Measurements from ENCODE around the gene CNTN5.
"Not testable (repeated sequence)": the region's sequence is repeated elsewhere in the genome, so short reads cannot be mapped to it uniquely, and the experiment has no call there.

Gene CNTN5

GRCh38 chr11:100205926-100206325, 1185.2 kb downstream of the CNTN5 start:
- no peak for DNase-seq (ENCODE audit: low read depth in 2 of 2)

- DNase-seq (ENCODE audit: low read depth in 2 of 2) = no peak
Measured at GRCh38 chr11:100208207-100208606, 1187.5 kb downstream of the CNTN5 start.

- no peak for DNase-seq (ENCODE audit: low read depth in 2 of 2)
Measured at GRCh38 chr11:100214791-100215190, 1194.0 kb downstream of the CNTN5 start.

GRCh38 chr11:100220801-100221200, 1200.1 kb downstream of the CNTN5 start:
- DNase-seq (ENCODE audit: low read depth in 2 of 2) = no peak

GRCh38 chr11:100221791-100222190, 1201.0 kb downstream of the CNTN5 start:
- DNase-seq (ENCODE audit: low read depth in 2 of 2) = no peak

- no peak for DNase-seq (ENCODE audit: low read depth in 2 of 2)
Measured at GRCh38 chr11:100224541-100225034, 1203.8 kb downstream of the CNTN5 start.

GRCh38 chr11:100229086-100229485, 1208.3 kb downstream of the CNTN5 start:
- DNase-seq (ENCODE audit: low read depth in 2 of 2) = no peak

GRCh38 chr11:100232006-100232405, 1211.3 kb downstream of the CNTN5 start:
- DNase-seq (ENCODE audit: low read depth in 2 of 2) = no peak

- no peak for DNase-seq (ENCODE audit: low read depth in 2 of 2)
Measured at GRCh38 chr11:100235085-100235484, 1214.3 kb downstream of the CNTN5 start.

- no peak for DNase-seq (ENCODE audit: low read depth in 2 of 2)
Measured at GRCh38 chr11:100240025-100240539, 1219.3 kb downstream of the CNTN5 start.

GRCh38 chr11:100247704-100248103, 1227.0 kb downstream of the CNTN5 start:
- no peak for DNase-seq (ENCODE audit: low read depth in 2 of 2)

GRCh38 chr11:100257238-100257803, 1236.6 kb downstream of the CNTN5 start:
- not testable (repeated sequence) for DNase-seq (ENCODE audit: low read depth in 2 of 2)

- no peak for DNase-seq (ENCODE audit: low read depth in 2 of 2)
Measured at GRCh38 chr11:100269516-100269915, 1248.8 kb downstream of the CNTN5 start.

- DNase-seq (ENCODE audit: low read depth in 2 of 2) = no peak
Measured at GRCh38 chr11:100273066-100273815, 1252.5 kb downstream of the CNTN5 start.

- not testable (repeated sequence) for DNase-seq (ENCODE audit: low read depth in 2 of 2)
Measured at GRCh38 chr11:100274466-100274865, 1253.7 kb downstream of the CNTN5 start.

- DNase-seq (ENCODE audit: low read depth in 2 of 2) = no peak
Measured at GRCh38 chr11:100294748-100295147, 1274.0 kb downstream of the CNTN5 start.

- DNase-seq (ENCODE audit: low read depth in 2 of 2) = no peak
Measured at GRCh38 chr11:100296051-100296679, 1275.4 kb downstream of the CNTN5 start.

GRCh38 chr11:100297516-100297915, 1276.8 kb downstream of the CNTN5 start:
- no peak for DNase-seq (ENCODE audit: low read depth in 2 of 2)

GRCh38 chr11:100302824-100303223, 1282.1 kb downstream of the CNTN5 start:
- no peak for DNase-seq (ENCODE audit: low read depth in 2 of 2)

GRCh38 chr11:100303897-100304296, 1283.1 kb downstream of the CNTN5 start:
- DNase-seq (ENCODE audit: low read depth in 2 of 2) = no peak

- DNase-seq (ENCODE audit: low read depth in 2 of 2) = no peak
Measured at GRCh38 chr11:100308202-100308601, 1287.5 kb downstream of the CNTN5 start.

GRCh38 chr11:100315946-100316345, 1295.2 kb downstream of the CNTN5 start:
- no peak for DNase-seq (ENCODE audit: low read depth in 2 of 2)

GRCh38 chr11:100316952-100317351, 1296.2 kb downstream of the CNTN5 start:
- DNase-seq (ENCODE audit: low read depth in 2 of 2) = no peak

Data from stimulated activated CD8-positive, alpha-beta memory T cell treated with anti-CD3 and anti-CD28 coated beads, Interleukin-15, amount 100 ng/mL, for 4 hours (primary cell).